NB4 (cell line): ENCODE data around the gene TNS1.

Source experiments
- DNase-seq: peaks from one replicate; pipeline ENCODE4 v3.0.0; 2010; ENCODE audit warnings: low read depth
- H3K4me3 ChIP-seq: one replicate; pipeline ENCODE4 v1.5.1; 2011; ENCODE audit warnings: mild to moderate bottlenecking, low read depth, low read length, moderate library complexity
- CTCF ChIP-seq: IDR thresholded peaks from one replicate; pipeline ENCODE4 v1.5.1; 2012; ENCODE audit warnings: low read depth, low read length
- MAX ChIP-seq: IDR thresholded peaks from 2 replicates; pipeline ENCODE4 v1.6.1; 2011; ENCODE audit warnings: low read depth, low read length
- MYC ChIP-seq: IDR thresholded peaks from 2 replicates; pipeline ENCODE4 v1.6.1; 2011; ENCODE audit warnings: low read depth, low read length
- POLR2A ChIP-seq: IDR thresholded peaks from 2 replicates; pipeline ENCODE4 v1.6.1; 2011; ENCODE audit warnings: mild to moderate bottlenecking; ENCODE audit not compliant: insufficient read length; ENCODE audit errors: extremely low read depth

Gene TNS1

DNA sequence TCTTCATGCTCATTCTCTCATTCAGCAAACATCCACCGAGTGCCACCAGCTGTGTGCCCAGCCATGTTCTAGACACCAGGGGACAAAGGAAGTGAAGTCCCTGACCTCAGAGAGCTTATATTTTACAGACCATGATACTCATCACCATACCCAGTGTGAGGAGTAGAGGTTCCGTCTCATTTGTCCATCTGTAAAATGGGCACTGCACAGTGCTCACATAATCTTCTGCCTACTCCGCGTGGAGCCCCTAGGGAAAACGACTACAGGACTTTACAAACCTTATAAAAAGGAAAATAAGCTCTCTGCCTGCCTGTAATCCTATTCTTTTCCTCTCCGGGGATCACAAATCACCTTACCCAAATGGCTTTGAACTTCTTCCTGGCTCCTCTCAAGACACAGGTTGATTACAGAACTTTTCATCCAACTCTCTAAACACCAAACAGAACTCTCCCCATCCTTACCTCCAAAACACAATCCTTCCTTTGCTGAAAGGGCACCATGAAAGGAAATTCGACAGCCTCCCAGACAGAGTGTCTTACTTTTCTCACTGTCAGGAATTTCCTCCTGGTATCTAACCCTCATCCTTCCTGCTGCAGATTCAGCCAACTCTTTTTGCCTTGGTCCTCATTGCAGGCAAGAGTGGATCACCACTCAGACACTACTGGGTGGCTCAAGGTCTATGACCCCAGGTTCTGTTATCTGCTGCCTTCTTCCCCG lies 99.5 kb downstream of the TNS1 start:
- no peak overlapping the region for H3K4me3 ChIP-seq
- DNase-seq, result no peak
- TF ChIP-seq MAX (no peak), CTCF (no peak), MYC (no peak), POLR2A (no peak)

- DNase-seq, result peak; percentile 68
- no peak overlapping the region for H3K4me3 ChIP-seq
- TF ChIP-seq MAX (peak; percentile 67), MYC (no peak), POLR2A (no peak)
These were observed 100.2 kb downstream of the TNS1 start for GRCh38 chr2:217902379-217903141.

DNA sequence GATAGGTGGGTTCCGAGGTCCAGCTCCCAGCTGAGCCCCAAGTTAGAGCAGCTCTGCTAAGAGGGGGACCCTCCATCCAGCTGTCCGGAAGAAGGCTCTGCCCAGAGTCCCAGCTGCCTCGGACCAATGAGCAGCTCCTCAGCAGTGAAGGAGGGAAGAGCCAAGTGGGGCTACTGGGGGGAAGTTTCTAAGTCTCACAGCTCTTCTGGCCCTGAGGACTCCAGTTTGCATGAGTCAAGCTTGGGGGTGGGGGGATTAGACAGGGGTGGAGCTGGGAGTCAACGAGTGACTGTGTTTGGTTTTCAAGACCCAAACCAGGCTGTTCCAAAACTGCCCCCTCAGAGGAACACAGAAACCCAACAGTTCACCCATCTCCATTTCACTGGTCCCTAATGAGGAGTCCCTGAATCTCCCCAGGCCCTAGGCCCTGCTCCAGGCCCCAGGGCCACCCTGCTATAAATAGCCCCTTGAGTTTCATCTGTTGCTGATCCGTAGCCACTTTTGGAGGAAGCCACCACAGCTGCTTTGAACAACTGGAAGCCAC lies 100.9 kb downstream of the TNS1 start:
- H3K4me3 ChIP-seq, result no peak overlapping the region
- TF ChIP-seq MAX, result no peak
- no peak for TF ChIP-seq MYC
- no peak for TF ChIP-seq CTCF
- DNase-seq, result peak; percentile 25

DNA sequence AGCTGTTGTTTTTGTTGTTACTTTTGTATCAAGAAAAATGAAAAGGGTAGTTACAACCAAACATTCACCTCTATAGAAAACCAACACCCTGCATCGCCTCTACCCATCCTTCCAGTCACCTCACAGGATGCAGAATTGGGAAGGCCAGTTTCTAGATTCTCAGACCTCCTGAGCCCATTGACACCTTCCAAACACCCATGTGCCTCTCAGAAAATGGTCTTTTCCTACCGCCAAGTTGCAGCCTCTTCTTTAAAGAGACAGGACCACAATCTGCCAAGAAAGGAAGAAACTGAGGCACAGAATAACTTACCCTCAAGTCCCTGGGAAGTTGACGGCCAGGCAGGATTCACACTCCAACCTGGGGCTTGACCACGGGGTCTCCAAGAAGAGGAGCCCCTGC lies 101.4 kb downstream of the TNS1 start:
- no peak for TF ChIP-seq CTCF
- no peak for TF ChIP-seq POLR2A
- TF ChIP-seq MAX, result no peak
- no peak for TF ChIP-seq MYC
- DNase-seq, result no peak
- no peak overlapping the region for H3K4me3 ChIP-seq

DNA sequence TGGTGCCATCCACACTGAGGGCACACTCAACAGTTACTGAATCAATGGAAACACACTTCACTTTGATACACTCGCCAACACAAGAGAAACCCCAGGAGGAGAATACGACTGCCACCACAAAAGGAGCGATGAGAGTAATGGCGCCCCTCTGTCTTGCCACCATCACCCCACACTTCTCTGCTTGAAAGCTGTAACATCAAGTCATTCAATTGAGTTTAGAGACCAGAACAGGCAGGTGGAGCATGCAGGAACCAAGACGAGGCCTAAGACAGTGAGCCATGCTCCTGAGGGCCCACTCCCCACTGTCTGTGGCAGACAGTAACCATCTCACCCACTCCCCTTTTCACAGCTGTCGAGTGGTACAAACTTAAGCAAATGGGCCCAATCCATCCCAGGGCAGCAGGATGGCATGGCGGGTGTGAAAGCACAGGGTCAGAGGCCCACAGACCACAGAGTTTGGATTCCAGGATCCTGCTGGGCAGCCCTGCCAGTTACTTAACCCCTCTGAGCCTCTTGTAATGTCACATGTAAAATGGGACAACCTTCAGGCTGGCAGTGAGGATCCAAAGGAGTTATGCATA lies 101.9 kb downstream of the TNS1 start:
- DNase-seq, result no peak
- TF ChIP-seq MAX, result no peak
- no peak for TF ChIP-seq MYC
- no peak for TF ChIP-seq POLR2A
- no peak for TF ChIP-seq CTCF
- no peak overlapping the region for H3K4me3 ChIP-seq
